ENCODE data around the gene GPC5. TPM values are rescaled to one million over a fixed set of nuclear protein-coding genes. Genes with fewer than 3 reads are reported as not detected.

Gene GPC5
- total and polyA plus RNA-seq, 2 of the 13 experiments (the other 11 are each of a cell fraction or from before 2014, with no cell fraction given) = 0.02 to 0.07 TPM

- no peak for TF ChIP-seq ZNF580 (CRISPR knock-in tag; IDR thresholded peaks at IDR 0.05; ENCODE audit: borderline replicate concordance, low read depth)
- no peak for TF ChIP-seq GABPB1 (CRISPR knock-in tag; IDR thresholded peaks at IDR 0.05)
- no peak for TF ChIP-seq ZNF710 (CRISPR knock-in tag; IDR thresholded peaks at IDR 0.05; ENCODE audit: borderline replicate concordance)
- no peak for TF ChIP-seq SALL2 (CRISPR knock-in tag; IDR thresholded peaks at IDR 0.05)
- TF ChIP-seq SAFB2 (CRISPR knock-in tag; IDR thresholded peaks at IDR 0.05; ENCODE audit: borderline replicate concordance, low read depth) = no peak
- no peak for TF ChIP-seq CEBPB (IDR thresholded peaks at IDR 0.05; ENCODE audit: borderline replicate concordance, low read depth, low read length)
- TF ChIP-seq ZNF143 (CRISPR knock-in tag; IDR thresholded peaks at IDR 0.05) = no peak
- no peak for TF ChIP-seq MXD1 (CRISPR knock-in tag; IDR thresholded peaks at IDR 0.05)
- no peak for TF ChIP-seq ZNF616 (CRISPR knock-in tag; IDR thresholded peaks at IDR 0.05; ENCODE audit: low read depth)
- no peak for TF ChIP-seq KAT7 (CRISPR knock-in tag; IDR thresholded peaks at IDR 0.05; ENCODE audit: borderline replicate concordance)
- TF ChIP-seq POLR2G (IDR thresholded peaks at IDR 0.05; ENCODE audit: low read depth, low read length) = no peak
- TF ChIP-seq MZF1 (CRISPR knock-in tag; IDR thresholded peaks at IDR 0.05; ENCODE audit: borderline replicate concordance) = no peak
- no peak for TF ChIP-seq ZNF331 (CRISPR knock-in tag; IDR thresholded peaks at IDR 0.05)
Measured at GRCh38 chr13:91729859-91730258, 331.4 kb downstream of the GPC5 start (continued).

All from HepG2 (cell line).